GM18909 (cell line): ENCODE measurements around the gene ADGRG7.

Experiments used
- ATAC-seq: cut with Tn5 transposase; IDR thresholded peaks from one replicate; pipeline ENCODE4 v1.9.1; 2021; ENCODE audit warnings: mild to moderate bottlenecking; ENCODE audit not compliant: unreplicated experiment, poor library complexity

The ADGRG7 gene

DNA sequence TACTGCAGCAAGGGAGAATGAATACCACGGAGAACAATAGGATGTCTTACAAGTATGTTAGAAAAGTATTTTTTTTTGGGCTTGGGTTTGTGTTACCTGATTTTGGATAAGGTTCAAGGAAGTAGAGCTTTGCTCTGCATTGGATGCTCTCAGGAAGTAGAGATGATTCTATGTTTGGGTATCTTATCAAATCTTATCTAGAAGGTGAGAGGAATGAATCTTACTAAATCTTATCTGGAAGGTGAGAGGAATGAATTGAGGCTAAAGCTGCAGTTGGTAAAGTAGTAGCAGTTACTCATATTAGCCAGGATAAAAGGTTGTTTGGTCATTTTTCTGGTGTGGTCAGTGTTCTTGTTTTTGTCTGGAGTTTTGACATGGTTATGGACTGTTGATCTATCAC, 117.3 kb downstream of the ADGRG7 start:
- ATAC-seq = no peak

DNA sequence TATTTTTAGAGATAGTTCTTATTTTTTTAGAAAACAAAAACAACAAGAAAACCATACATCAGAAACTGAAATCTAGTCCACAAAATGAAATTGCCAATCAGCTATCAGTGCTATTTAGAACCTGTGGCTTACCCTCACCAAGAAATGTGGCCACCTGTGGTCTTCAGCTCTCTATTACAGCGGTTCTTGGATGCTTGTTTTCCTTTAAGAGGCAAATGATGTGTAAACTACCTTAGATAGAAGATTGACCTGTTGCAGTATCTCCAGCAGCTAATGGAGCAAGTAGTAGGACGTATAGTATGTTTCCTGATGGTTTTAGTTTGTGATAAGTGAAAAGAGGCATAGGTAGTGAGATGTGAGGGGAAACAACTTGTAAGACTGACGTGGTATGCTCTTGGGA, 121.1 kb downstream of the ADGRG7 start:
- ATAC-seq = no peak

DNA sequence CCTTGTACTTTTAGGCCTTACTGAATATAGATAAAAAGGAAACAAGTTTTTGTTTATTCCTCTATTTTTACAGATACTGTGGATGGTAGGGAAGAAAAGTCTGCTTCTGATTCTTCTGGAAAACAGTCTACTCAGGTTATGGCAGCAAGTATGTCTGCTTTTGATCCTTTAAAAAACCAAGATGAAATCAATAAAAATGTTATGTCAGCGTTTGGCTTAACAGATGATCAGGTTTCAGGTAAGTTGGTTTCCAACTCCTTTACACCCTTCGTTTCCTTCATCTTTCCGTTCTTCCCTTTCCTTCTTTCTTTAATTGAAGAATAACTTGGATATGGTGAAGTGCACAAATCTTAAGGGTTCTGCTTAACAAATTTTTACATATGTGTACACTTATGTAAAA, 123.0 kb downstream of the ADGRG7 start:
- ATAC-seq = no peak

DNA sequence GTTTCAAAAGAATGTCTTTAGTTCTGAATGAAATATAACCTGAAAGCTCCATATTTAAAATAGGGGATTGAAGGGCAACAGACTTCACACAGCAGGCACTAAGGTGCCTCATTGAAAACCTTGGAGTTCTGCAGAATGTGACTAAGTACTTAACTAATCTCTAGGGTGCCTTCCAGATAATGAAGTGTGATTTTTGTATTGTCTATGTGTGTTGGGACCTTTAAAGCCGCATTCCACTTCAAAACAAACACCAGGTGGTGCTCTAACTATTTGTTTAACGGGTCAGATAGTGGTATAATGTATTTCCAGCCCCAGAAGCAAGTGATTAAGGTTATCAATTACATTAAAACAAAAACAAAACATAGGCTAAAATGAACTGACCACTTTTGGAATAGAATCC, 127.9 kb downstream of the ADGRG7 start:
- no peak for ATAC-seq

DNA sequence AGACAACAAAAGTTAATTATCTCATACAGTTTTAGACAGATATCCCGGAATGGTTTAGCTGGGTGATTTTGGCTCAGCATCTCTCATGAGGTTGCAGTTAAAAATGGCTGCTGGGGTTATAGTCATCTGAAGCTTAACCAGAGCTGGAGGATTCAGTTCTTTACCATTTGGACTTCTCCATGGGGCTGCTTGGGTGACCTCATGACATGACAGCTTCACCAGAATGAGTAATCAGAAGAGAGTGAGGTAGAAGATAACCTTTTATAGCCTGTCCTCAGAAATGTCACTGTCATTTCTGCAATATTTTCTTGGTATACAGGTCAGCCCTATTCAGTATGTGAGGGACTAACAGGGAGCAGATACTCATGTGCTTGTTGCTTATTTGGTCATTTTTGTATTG, 130.8 kb downstream of the ADGRG7 start:
- ATAC-seq = no peak

DNA sequence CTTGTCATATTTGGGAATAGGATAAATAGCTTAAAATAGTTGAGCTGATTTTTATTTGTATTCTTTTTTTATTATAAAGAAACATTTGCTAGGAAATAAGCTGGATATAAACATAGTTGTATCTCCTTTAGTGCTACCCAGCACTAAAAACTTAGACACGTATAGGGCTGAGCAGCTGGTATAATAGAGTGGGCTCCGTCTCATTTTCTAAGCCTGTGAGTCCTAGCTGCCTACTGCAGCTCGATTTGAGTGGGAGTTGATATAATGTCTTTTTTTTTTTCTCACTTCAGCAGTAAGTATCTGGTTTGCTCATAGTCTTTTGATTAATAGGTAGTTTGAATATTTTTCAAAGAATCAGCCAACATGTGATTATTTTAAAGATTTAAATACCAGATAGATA, 134.1 kb downstream of the ADGRG7 start:
- ATAC-seq = no peak

DNA sequence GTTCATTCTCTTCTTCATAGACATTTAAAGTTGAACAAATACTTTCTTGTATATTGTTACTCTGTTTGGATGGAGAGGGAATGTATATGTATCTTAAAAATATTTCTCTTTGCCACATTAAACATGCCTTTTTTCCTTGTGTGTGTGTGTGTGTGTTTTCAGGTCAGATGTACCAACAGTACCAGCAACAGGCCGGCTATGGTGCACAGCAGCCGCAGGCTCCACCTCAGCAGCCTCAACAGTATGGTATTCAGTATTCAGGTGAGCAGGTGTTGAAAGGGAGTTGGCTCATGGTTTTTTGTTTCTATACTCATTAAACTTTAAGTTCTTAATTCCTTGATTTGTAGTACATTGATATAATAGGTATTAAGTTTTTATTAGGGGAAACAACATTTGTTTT, 135.3 kb downstream of the ADGRG7 start:
- ATAC-seq = no peak
